ENCODE data around the gene NFATC3. TPM values are rescaled to one million over a fixed set of nuclear protein-coding genes. Genes with fewer than 3 reads are reported as not detected.

NFATC3 gene
- total RNA-seq, 1 donor from 2014 or later: 23.2 TPM

DNA sequence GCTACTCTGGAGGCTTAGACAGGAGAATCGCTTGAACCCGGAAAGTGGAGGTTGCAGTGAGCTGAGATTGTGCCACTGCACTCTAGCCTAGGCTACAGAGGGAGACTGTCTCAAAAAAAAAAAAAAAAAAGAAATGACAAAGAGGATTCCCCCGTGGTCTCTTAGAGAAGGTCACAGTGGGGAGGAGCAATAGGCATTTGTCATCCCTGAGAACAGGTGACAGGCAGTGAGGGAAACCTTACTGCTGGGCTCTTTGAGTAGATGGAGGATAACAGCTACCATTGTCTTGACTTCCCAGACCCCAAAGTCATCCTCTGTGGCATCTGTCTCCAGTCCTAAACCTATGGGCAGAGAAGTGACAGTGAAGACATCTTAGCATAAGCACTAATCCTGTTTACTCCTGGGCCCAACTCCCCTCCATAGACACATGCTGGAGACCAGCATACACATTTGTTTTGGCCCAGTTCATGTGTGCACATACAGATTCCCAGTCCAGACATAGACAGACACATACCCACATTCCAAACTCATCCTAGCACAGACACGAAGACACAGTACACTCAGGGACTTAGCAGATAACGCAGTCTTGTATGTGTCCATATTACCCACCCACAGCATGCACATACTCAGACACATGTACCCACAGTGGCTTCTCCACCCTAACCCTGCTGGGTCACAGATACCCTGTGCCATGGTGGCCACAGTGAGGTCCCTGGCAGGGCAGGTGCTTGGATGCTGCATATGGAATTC, 148.1 kb downstream of the NFATC3 start:
- no peak for DNase-seq

DNA sequence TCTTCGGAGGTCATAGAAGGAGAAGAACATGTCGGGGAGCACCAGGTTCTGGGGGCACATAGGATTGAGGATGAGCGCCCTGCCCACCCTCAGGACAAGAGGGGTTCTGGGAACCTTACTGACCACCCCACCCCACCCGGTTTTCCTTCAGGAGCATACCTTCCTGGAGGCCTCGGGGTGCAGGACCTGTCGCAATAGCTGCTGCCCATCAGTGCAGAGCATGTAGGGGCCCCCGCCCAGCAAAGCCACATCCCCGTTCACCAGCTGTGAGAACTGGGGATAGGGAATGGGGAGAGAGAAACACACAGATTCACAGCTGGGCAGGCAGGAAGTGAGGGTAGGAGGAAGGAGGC, 148.6 kb downstream of the NFATC3 start:
- DNase-seq: no peak

DNA sequence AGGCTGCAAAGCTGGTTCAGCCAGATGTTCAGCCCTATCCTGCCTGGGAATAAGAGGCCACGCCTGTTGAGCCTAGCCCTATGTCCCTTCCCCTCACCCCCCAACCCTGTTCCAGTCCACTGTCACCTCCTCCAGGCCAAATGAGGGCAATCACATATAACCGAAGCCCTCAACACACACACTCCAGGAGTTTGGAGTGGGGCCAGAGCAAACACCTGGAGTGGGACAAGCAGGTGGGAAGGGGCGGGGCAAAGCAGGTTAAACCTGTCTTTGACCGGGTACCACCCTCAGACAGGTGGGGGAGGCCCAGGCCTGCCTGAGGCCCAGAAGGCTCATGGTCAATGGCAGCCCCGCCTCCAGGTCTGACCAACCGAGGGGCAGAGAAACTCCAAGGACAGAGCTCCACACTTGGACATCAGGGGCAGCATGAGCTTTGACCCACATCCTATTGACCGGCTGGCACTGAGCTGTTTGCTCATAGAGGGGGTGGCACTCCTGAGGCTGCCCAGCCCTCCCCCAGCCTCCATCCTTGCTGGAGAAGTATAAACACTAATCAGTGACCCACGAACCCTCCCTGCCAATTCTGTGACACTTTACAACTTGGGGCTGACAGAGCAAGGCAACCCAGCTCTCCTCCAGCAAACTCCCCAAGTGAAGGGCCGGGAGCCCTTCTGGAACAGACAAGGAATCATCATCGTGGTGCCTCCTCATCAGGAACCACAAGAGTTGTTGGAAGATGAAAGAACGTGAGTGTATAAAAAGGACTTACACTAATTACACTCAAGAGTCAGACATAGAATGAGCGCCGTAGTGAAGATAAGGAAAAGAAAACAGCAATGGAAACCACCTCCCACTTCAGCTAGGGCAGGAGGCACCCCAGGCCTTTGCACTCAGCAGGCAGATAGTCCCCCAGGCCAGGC, 149.3 kb downstream of the NFATC3 start:
- no peak for DNase-seq

DNA sequence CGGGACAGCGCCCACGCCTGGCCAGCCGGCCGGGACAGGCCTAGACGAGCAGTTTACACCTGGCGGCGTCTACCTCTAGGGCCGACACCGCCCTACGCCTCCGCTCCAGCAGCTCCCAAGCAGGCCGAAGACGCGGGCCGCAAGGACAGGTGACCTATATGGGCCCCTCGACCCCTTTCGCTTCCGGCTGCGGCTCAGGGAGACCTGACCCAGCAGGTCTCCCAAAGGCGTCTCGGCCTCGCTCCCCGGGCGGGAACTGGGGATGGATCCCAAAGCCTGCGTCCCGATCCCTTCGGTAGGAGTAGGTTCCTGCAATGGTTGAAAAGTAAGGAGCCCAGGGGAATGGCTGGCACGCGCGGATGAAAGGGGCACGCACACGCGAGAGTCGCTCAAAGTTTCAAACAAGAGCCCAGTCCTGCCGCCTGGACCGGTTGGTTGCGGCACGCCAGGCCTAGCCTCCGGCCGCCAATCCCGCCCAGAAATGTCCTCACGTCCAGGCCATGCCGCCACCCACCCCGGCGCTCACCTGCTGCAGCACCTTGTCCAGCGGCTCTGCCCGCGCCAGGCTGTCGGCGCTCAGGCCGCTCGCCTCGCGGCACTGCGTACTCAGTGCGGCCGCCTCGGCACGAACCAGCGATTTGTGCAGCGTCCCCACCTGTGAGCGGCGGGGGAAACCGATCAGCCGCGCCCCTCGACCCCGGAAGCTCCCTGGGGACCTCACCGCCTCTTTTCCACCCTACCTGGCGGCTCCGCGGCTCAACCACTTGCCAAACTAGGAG, 150.1 kb downstream of the NFATC3 start:
- DNase-seq: no peak

DNA sequence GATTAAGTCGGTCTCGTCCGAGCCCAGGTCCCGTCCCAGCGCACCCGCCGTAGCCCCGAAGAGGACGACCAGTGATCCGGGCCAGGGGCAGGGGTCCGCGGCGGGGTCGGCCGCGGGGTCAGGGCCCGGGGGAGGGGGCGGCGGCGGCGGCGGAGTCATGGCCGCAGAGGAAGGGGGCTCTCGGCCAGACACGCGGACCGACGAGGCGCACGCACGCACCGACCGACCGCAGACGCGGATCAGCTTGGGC, 150.6 kb downstream of the NFATC3 start, which contains the start of gene ESRP2:
ESRP2 (minus strand) TSS at position 241 of the 250 bp plus-strand sequence; CDS start at position 159, 82 bp downstream.
- DNase-seq: no peak

DNA sequence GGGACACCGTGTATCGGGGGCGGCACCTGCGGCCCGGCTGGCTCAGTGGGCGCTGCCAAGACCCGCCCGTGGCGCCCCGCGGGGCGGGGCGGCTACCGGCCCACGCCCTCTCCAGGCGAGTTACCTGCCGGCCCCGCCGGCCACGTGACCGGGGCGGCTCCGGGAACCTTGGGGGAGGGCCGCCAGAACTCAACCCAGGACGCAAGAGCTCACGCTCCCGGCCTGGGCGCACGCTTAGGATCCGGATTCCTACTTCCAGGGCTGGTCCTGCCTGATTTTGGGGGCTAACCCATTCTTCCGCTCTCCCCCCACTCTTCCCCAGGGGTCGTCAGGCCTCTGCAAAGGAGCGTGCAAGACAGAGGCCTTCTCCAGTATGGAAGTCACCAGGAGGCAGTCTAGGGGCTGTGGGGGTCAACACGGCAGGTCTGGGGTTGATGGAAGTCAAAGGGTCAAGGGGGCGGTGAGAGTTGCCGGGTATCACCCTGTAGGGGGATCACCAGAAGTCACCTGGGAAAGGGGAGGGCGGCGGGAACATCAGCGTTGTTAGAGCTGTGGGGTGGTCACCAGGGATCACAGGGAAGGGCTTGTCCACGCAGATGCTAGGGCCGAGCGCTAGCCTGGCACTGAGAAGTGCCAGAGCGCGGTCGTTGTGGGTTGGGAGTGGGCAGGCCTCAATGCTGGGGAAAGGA, 151.1 kb downstream of the NFATC3 start:
- no peak for DNase-seq

DNA sequence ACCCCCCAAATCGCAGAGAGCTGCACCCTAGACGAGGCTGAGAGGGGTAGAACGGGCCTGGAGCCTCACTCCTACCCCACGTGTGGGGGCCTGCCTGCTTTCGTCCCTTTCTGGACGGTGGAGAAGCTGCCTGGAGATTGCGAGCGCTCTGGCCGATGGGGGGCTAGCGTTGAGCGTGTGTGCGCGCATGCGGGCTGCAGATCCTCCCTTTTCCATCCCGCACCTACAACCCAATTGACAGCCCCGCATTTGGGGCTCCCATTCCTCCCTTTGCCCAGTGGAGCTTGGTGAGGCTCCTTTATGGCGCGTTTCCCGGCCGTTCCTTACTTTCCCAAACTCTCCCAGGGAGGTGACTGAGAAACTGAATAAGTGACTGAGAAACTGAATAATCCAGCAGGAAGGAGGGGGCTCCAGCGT, 151.7 kb downstream of the NFATC3 start:
- DNase-seq: no peak

DNA sequence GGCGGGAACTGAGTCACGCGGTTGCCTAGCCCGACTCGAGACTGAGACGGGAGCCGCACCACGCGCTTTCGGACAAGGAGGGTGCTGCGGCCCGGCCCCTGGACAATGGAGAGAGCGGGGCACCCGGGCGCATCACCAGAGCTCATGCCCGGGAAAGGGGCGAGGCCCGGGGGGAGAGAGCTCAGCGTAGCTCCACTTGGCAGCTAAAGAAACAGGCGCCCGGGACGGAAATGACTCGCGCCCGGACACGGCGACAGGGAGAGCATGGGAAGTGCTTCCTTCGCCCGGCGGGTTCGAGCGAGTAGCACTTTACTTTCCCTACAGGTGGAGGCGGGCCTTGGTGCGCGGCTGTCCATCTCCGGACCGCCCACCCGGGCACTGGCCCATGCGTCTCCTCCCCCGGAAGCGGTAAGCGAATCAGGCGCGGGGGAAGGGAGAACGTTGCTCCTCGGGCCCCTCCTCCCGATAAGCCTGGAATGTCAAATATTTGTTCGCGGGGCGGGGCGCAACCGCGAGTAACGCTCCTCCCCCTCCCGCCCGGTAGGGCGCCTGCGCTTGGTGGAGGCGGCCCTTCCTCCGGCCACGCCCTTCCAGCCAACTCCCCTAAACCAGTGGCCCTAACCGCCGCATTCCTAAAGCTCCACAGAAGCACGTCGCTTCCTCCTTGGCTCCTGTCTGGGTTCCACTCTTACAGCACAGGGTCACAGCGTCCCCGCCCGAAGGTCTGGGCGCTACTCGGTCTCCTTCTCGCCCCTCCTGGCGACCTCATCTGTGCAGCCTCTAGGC, 152.3 kb downstream of the NFATC3 start:
- peak; percentile 97 for DNase-seq

DNA sequence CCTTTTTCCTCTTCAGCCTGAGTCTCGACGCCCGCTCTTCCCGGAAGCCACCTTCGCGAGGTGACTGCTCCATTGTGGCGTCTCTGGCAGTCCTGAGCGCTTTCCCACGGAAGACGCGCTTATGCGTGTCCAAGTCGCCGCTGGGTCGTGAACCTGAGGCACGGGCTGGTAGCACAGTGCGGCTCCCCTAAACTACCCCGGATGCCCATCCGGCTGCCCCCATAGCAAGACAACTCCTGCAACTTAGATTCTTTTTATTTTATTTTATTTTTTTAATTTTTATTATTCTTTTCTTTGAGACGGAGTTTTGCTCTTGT, 152.8 kb downstream of the NFATC3 start:
- DNase-seq: no peak

DNA sequence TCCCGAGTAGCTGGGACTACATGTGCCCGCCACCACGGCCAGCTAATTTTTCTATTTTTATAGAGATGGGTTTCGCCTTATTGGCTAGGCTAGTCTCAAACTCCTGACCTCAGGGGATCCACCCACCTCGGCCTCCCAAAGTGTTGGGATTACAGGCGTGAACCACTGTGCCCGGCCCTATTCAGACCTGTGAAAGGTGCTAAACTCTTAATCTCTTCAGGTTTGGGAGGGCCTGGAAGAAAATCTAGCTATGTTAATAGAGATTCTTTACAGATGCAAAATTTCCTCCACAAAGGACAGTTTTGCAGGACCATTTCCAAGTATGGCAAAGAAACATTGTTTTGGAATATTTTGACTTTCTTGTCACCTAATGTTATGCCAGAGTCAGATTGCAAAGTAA, 156.9 kb downstream of the NFATC3 start:
- DNase-seq: no peak

DNA sequence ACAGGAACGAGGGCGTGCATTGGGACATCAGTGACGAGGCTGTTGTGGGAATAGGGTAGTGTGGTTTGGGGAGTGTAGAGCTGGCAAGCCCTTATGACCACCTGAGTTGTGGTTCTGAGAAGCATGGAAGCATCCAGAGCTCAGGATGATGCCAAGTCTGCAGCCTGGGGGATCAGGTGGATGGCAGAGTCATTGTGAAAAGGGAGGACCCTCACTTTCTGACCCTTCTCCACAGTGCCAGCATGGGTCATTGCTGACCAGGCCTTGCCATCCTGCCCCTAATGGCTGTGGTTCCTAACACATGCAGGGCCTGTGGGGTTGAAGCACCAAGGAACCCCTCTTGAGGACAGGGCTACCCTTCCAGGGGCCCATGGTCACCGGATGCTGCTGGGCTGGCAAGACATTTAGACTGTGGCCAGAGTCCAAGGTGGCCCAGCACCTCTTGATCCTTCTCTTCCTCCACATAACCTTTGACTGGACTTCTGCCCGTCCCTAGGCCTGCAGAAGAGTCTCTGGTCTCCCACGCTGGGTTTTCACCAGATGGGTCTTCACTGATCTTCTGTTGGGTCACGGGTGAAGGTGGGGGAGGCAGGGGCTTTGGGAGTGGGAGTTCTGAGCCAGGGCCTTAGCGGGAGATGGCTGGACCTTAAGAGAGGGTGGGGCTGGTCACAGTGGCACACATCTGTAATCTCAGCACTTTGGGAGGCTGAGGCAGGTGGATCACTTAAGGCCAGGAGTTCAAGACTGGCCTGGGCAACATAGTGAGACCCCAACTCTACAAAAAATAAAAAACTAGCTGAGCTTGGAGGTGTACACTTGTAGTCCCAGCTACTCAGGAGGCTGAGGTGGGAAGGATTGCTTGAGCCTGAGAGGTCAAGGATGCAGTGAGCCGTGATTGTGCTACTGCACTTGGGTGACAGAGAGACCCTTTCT, 158.0 kb downstream of the NFATC3 start:
- DNase-seq: no peak

DNA sequence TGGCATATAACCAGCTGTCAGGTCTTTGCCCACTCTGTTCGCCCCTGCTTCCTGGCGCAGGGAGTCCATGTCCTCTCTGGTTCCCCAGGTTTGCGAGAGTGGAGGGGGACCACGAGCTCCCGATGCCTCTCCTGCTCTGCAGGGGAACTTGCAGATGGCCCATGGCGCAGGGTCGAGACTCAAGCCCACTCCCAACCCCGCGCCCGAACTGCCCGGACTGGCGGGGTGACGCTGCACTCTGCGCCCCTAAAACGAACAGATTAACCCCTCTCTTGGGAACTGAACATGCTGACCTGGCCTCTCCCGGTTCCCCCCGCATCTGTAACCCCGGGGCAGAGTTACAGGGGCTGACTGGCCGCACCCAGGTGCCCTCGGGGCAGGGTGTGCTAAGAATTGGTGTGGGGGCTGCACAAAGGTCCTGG, 159.3 kb downstream of the NFATC3 start:
- no peak for DNase-seq

DNA sequence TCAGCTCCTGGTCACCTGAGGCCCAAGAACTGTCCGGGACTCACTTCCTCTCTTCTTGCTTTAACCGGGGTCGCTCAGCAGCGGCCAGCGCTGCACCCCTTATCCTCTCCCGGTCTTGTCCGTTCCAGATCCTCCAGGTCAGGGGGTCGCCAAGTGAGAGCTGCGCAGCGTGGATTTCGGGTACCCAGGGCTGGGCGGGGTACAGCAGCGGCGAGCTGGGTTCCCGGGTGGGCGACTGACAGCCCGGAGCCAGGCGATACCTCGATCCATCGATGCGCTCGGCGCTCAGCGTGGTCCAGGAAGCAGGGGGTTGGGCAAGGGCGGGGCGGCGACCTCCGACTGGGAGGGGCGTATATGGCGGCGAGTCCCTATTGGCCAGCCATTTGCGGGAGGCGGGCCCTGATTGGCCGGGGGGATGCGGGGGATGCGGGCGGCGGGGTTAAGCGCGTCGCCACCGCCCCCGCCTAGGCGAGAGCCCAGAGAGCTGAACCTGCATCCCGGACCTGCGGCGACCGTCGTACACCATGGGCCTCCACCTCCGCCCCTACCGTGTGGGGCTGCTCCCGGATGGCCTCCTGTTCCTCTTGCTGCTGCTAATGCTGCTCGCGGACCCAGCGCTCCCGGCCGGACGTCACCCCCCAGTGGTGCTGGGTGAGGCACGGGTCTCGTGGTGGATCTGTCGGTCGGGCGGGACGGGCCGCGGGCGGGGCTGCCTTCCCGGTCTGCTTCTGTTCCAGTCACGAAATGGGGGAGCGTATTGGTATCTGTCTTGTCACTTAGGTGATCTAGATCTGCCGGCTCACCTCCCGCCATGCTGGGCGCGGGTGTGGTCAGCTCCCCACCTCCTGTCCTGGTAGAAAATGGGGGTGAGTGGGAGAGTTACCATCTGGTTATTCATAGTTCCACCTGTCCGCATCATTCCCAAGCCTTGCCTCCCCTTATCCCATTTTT, 160.0 kb downstream of the NFATC3 start, which contains the start of gene PLA2G15:
PLA2G15 (plus strand) TSS at position 471 of the 951 bp plus-strand sequence; CDS start at position 525, 54 bp downstream.
- DNase-seq: peak; percentile 95

DNA sequence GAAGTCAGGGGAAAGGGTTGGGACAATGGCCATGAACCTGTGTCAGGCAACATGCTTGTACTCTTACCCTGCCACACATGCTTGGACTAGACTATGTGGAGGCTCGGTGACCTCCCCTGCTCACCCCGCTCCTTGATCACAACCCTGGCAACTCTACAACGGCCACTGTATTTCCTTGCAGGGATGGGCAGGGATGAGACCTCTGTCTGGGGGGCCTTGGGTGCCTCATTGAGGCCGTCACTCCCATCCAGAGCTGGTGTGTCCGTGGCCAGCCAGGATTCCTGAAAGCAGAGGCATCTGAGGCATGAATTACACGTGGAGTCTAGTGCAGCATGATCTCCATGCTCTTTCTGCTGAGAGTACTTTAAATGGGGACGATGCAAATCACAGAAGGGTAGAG, 161.0 kb downstream of the NFATC3 start:
- DNase-seq: no peak

DNA sequence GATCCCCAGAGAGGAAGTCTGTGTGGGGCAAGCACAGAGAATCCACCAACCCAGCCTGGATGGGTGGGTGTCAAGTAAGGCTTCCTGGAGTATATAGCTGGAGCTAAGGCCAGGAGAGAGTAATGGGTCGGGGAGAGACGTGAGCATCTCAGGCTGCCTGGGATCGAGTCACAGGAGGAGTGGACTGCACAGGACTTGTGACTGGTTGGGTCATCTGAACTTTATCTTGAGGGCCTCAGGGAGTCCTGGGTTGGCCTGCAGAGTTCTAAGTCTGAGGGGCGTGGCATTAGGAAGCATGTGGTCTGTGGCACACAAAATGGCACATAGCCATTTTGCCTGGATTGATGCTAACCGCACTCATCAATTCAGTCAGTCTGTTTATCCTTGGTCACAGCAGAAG, 161.5 kb downstream of the NFATC3 start:
- no peak for DNase-seq

DNA sequence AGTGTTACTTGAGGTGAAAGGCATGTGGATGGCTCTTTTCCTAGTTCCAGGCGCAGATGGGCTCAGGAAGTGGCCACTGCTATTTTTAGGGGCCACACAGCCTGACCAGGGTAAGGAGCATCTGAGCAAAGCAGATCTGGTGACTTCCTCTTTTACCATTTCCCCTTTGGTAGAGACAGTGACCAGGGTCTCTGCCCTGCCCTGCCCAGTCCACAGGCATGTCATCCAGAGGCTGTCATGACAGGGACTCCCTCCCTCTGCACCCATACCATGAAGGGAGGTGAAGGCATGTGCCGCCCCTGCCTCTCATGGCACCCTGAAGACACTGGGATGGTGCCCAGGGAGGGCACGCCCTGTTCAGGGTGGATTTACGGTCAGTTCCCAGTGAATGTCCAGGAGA, 162.2 kb downstream of the NFATC3 start:
- no peak for DNase-seq

DNA sequence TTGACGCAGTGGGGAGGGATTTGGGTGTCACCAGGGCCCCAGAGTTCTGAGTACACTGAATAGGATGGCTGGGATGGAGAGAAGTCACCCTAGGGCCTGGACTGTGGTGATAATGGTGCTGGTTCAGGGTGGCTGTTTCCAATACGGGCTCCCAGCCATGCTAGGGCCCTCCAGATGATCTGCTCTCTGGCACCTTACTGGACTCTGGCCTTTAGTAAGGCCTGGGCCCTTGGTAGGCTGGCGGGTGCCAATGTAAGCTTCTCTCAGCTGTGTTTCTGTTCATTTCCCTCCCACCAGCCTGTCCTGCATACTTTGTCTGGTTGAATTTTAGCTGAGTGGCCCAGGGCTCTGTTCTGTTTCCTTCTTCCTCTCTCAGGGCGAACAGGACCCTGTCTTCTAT, 162.8 kb downstream of the NFATC3 start:
- DNase-seq: no peak

DNA sequence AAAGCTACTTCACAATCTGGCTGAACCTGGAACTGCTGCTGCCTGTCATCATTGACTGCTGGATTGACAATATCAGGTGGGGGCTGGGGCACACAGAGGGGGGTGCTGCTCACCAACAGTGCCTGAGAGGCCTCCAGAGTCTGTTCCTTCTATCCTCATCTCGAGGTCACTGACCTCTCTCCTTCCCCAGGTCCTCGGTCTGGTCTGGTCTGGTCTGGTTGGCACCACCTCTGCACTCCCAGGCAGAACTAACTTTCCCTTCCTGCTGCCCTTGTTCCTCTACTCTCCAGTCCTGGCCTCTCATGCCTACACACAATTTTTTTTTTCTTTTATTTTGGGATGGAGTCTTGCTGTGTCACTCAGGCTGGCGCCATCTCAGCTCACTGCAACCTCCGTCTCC, 164.2 kb downstream of the NFATC3 start:
- DNase-seq: no peak

DNA sequence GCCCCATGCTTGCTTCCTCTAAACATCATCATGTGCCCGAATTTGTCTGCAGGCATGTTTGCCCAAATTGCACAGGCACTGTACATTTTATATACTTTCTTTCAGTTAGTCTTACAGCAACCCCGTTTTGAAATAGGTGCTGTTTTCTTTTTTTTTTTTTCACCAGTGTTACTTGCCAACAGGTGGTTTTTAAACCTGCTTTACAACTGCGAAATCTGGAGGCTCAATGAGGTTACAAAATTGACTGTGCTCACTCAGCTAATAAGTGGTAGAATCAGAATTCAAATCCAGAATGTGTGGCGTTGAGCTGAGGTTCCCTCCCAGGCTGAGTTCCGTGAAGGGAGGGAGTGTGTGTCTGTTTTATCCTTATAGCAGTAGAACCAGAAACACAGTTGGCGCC, 165.8 kb downstream of the NFATC3 start:
- no peak for DNase-seq

All from occipital lobe (tissue), 2 donors.